PFSK-1 (cell line): Measurements from ENCODE around the gene MBLAC1.

Source experiments
- FOXP2 ChIP-seq: optimal IDR thresholded peaks from 2 replicates; pipeline ENCODE3; 2011; ENCODE audit warnings: borderline replicate concordance, control low read depth, inconsistent platforms; ENCODE audit not compliant: insufficient read depth; ENCODE audit errors: extremely low read length, extremely low read depth
- POLR2AphosphoS5 ChIP-seq: IDR thresholded peaks from 2 replicates; pipeline ENCODE4 v1.6.1; 2012; ENCODE audit warnings: low read depth, mild to moderate bottlenecking, control low read depth, low read length, moderate library complexity
- SIN3A ChIP-seq: IDR thresholded peaks from 2 replicates; pipeline ENCODE4 v1.6.1; 2012; ENCODE audit warnings: mild to moderate bottlenecking, low read length, moderate library complexity, borderline replicate concordance; ENCODE audit not compliant: insufficient read depth
- TAF1 ChIP-seq: IDR thresholded peaks from 2 replicates; pipeline ENCODE4 v1.6.1; 2012; ENCODE audit warnings: low read length, control low read depth, borderline replicate concordance; ENCODE audit not compliant: insufficient read depth
- TF ChIP-seq, protein P1 (sequence below), 2 experiments: IDR thresholded peaks; 2 replicates each; pipeline versions ENCODE4 v1.6.1 to v1.8.0; 2011 to 2012; ENCODE audit warnings: low read depth in 2 of 2, low read length in 2 of 2, control low read depth in 1 of 2, inconsistent platforms in 1 of 2, mild to moderate bottlenecking in 1 of 2, moderate library complexity in 1 of 2; ENCODE audit not compliant: insufficient read depth in 1 of 2

The MBLAC1 gene

DNA sequence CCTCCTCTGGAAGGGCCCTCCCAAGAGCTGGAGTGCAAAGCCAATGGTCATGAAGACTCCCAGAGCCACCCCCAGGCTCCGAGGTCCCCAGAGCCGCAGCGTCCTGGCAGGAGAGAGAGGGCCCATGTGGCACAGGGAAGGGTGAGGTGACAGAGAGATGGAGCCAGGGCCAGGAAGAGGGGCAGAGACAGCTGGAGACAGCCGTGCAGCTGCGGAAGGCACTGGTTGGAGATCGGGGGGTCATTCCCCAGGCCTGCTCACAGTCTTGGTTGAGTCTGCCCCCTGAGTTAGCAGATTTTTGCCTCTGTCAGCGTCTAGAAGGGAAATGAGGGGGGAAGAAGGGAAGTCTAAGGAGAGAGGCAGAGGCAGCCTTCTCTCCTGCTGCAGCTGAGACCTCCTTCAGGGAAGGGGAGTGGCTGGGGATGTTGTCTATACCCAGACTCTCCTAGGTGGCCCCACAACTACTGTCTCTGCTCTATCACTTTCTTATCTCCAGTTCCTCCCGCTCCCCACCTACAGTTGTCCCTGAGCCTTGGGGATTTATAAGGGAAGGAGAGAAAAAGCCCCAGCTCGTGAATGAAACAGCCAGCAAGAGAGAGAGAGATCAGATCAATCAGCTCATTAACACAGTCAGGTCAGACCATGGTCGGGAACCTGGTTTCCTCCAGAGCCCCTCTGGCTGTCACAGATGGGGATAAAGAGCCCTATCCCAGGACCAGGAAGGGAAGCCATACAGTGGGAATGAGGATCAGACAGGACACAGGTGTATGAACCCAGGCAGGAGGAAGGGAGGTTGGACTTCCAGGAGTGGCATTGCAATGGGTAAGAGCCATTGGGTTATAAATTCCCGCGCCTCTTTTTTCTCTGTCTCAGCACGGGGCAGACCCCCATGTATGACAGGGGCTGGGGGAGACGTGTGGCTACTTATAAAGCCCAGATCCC is 40.5 kb downstream of the MBLAC1 start:
- no peak for TF ChIP-seq SIN3A
- TF ChIP-seq POLR2AphosphoS5 = no peak

DNA sequence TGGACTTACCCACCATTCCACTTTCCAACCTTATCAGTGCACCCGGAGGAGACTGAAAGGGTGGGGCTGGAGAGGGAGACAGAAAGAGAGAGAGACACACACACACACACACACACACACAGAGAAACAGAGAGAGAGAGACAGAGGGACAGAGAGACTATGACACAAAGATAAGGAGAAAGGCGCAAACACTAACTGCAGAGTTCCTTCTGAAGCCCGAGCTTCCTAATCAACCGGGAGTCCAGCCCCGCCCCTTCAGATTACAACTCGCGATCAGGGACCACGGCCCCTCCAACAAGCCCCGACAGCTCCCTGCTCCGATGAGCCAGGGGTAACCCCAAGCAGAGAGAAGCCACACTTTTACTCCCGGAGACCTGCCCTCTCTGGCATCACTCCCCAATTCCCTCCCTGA is 41.2 kb downstream of the MBLAC1 start:
- no peak for TF ChIP-seq FOXP2
- no peak for TF ChIP-seq POLR2AphosphoS5
- no peak for TF ChIP-seq TAF1
- TF ChIP-seq SIN3A = no peak
- TF ChIP-seq, protein P1, sequence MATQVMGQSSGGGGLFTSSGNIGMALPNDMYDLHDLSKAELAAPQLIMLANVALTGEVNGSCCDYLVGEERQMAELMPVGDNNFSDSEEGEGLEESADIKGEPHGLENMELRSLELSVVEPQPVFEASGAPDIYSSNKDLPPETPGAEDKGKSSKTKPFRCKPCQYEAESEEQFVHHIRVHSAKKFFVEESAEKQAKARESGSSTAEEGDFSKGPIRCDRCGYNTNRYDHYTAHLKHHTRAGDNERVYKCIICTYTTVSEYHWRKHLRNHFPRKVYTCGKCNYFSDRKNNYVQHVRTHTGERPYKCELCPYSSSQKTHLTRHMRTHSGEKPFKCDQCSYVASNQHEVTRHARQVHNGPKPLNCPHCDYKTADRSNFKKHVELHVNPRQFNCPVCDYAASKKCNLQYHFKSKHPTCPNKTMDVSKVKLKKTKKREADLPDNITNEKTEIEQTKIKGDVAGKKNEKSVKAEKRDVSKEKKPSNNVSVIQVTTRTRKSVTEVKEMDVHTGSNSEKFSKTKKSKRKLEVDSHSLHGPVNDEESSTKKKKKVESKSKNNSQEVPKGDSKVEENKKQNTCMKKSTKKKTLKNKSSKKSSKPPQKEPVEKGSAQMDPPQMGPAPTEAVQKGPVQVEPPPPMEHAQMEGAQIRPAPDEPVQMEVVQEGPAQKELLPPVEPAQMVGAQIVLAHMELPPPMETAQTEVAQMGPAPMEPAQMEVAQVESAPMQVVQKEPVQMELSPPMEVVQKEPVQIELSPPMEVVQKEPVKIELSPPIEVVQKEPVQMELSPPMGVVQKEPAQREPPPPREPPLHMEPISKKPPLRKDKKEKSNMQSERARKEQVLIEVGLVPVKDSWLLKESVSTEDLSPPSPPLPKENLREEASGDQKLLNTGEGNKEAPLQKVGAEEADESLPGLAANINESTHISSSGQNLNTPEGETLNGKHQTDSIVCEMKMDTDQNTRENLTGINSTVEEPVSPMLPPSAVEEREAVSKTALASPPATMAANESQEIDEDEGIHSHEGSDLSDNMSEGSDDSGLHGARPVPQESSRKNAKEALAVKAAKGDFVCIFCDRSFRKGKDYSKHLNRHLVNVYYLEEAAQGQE (IDR thresholded peaks at IDR 0.05; ENCODE audit: insufficient read depth in 1 of 2, low read depth in 2 of 2, low read length in 2 of 2) = no peak

DNA sequence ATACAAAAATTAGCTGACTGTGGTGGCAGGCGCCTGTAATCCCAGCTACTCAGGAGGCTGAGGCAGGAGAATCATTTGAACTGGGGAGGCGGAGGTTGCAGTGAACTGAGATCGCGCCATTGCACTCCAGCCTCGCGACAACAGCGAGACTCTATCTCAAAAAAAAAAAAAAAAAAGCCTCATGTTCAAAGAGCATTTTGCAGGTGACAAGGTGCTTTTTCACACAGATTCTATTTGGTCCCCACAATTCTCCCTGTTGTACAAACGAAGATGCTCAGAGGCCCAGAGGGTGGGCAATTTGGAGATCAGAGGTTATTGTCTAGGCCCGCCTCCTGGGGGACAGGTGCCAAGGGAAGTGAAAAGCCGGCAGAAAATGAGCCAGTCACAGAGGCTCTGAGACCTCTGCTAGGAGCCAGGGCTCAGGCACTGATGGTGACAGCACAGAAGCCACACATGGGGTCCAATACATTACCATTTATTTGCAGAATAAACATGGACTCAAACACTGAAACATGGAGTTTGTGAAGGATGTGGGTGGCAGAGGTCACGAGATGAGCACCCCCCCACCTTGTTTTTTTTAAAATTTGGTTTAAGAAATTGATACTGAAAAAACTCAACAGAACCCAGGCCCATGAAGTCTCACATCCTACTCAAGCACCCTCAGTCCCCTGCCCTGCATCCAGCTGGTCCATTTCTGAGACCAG is 42.5 kb downstream of the MBLAC1 start:
- TF ChIP-seq SIN3A = no peak
- no peak for TF ChIP-seq POLR2AphosphoS5
- TF ChIP-seq, protein P1 (IDR thresholded peaks at IDR 0.05; ENCODE audit: insufficient read depth in 1 of 2, low read depth in 2 of 2, low read length in 2 of 2) = no peak
- no peak for TF ChIP-seq TAF1
- no peak for TF ChIP-seq FOXP2

DNA sequence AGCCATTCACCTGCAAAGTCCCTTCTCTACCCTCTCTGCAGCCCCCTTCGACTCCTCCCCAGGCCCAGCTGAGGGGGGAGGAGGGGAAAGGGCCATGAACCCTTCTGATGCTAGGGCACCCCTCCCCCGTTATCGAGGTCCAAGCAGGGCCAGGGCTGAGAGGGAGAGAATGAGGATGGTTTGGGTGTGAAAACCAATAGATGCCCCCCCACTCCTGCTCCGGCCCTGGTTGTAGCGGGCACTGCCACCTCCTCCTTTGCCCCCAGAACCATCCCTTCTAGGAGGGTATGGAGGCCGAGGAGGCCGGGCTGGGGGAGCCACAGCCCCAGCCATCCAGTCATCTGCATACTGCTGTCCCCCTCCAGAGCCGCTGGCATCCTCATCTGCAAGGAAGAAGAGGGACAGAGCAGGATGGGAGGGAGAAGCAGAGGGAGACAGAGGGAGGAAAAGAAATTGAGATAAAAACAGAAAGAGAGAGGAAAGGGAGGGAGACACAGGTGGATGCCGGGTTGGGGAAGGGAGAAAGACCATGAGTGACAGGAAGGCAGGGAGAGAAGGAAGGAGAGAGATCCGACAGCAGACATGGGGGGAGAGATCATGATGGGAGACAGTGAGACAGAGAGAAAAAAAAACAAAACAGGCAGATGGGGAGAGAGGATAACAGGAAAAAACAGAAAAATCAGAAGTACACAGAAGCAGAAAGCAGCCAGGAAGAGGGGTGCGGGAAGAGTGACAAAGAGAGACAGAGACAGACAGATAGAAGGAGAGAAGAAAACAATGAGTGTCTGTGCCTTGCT is 43.5 kb downstream of the MBLAC1 start:
- no peak for TF ChIP-seq FOXP2
- TF ChIP-seq SIN3A = no peak
- TF ChIP-seq TAF1 = no peak
- TF ChIP-seq POLR2AphosphoS5 = no peak
- TF ChIP-seq, protein P1 (IDR thresholded peaks at IDR 0.05; ENCODE audit: insufficient read depth in 1 of 2, low read depth in 2 of 2, low read length in 2 of 2) = no peak

DNA sequence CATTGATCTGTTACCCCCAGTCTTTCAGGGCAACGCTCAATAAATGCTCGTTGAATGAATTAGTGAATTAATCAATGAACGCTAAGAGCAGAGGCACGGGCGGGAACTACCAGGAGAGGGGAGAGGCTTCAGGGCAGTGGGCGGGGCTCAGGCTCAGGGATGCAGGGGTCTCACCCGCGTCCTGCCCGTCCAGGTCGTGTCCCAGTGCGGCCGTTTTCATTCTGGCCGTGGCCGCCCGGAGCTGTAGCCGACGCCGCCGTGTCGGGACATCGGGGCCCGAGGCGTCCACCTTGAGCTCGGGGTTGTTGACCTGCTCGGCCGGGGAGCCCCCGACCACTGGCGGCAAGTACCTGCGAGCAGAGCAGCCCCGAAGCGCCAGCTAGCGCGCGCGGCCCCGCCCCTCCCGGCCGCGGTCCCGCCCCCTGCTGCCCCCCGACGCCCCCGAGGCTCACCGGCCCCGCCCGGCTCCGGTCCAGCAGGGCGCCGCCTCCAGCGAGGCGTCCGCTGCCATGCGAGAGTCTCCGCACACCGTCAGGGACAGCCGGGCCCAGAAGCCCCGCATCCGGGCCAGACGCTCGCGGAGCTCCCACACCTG is 44.4 kb downstream of the MBLAC1 start:
- TF ChIP-seq SIN3A (no peak), TAF1 (no peak), POLR2AphosphoS5 (no peak), FOXP2 (no peak)
- TF ChIP-seq, protein P1 (IDR thresholded peaks at IDR 0.05; ENCODE audit: insufficient read depth in 1 of 2, low read depth in 2 of 2, low read length in 2 of 2) = no peak
